ENCODE data around the gene RUNX1.

Gene RUNX1

DNA sequence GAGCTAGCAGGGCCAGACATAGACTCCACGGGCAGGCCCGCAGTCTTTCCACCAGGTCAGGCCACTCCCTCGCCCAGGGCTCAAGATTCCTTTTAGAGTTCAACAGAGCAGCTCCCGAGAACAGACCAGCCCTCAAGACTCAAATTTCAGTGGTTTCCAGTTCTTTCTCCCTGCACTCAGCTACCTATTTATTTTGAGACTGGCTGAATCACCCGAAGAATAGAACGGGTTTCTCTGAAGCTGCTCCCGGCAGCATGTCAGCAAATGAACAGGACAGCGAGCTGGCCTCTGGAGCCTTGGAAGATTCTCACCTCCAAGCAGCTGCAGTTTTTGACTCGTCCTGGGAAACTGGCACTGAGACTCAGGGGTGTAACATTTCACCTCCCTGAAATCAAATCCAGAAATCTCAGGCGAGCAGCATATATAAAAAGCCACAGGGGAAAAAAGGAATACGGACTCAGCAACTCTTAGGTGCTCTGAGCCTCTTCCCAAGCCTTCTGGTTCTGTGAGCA, 202.4 kb downstream of the RUNX1 start:
- no peak for DNase-seq (ENCODE audit: low read depth)

DNA sequence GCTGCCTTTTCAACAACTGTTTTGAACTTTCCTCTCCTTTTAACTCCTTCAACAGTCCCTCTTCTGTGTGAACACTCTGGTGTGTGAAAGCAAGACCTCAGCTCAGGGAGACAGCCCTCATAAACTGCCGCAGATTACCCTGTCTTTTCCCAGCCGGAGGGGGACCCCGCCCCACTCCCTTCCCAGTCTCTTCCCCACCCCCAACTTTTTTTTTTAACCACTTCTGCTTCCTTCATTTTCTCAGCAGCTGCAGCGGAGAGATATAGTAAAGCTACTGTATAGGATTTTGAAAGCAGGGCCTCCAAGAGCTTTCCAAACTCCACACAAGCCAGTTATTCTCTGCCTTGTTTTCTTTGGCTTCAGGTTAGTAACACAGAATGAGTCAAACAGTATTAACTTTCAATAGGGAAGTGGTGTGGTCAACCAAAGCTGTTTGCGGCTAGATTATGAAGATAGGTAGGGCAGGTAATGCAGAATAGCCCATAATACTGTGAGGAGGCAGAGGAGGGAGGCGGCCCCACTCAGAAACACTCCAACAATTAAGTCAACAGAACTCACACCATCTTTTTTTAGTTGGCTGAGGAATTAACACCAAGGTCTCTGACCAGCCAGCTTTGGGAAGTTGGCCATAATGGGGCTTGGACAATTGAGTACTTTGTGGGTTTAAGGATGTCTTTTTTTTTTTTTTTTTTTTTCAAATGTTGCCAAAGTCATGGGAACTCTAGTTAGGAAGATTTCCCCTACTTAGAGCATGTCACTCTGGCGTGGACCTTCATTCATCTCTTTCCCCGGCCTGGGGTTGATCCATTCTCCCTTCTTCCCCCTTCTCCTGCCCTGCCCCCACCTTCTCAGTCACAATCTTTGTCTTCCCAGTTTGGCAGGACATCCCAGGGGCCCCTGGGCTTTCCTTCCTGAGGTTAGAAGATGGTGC, 203.3 kb downstream of the RUNX1 start:
- no peak for DNase-seq (ENCODE audit: low read depth)

- no peak for DNase-seq (ENCODE audit: low read depth)
Observed at GRCh38 chr21:34844924-34845238, 204.2 kb downstream of the RUNX1 start.

DNA sequence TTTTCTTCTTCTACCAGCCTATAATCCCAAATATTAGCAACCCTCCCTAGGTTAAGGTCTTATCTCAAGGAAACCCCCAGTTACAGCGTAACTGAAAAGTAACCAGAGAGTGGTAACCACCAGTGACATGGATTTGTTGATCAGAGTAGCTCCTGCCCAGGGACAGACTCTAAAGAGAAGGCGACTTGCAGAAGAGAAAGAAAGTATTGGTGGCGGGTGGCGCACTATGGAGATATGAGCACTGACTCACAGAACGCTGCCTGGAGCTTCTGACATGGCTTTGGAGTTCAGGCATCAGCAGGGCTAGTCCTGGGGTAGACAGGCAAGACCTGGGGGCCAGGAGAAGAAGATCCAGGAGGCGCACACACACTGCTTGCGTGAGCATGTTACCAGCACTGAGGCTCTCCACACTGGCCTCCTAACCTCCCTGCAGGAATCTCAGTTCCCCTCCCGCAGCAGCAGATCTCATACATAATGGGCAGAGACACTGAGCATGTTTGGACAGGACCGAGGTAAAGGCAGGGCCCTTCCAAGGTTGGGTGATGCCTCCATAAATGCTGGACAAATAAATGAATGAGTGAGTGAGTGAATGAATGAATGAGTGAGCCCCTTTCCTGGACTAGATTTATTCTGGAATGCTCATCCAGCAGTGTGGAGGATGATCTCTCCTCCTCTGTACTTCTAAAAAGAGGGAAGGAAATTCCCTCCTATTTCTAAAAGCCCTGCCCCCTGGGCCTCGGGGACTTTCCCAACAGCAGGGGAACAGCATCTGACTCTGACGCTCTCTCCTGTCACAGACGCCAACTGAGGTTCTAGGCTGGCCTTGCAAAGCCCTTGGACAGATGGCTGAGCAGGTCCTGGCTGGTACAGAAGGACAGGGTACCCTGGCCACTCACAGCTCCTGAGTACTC, 204.8 kb downstream of the RUNX1 start:
- no peak for DNase-seq (ENCODE audit: low read depth)

GRCh38 chr21:34843562-34843961, 205.5 kb downstream of the RUNX1 start:
- DNase-seq (ENCODE audit: low read depth) = no peak

GRCh38 chr21:34841154-34841553, 207.9 kb downstream of the RUNX1 start:
- DNase-seq (ENCODE audit: low read depth) = no peak

DNA sequence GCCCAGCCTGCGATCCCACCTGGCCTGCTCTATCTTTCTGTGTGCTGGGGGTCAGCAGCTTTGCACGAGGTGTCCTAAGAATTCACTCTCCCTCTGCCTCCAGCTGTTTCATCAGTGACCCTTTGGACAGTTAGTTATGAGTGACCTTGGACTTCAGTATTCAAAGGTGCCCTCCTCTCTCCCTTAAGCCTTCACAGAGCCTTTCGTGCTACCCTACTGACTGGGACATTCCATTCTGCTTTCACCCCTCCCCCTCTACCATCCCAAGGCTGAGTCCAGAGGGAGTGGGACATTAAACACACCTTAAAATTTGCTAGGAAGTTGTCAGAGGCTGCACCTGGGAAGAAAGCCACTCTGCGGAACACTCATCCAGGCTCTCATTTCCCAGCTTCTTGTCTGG, 208.4 kb downstream of the RUNX1 start:
- no peak for DNase-seq (ENCODE audit: low read depth)

DNA sequence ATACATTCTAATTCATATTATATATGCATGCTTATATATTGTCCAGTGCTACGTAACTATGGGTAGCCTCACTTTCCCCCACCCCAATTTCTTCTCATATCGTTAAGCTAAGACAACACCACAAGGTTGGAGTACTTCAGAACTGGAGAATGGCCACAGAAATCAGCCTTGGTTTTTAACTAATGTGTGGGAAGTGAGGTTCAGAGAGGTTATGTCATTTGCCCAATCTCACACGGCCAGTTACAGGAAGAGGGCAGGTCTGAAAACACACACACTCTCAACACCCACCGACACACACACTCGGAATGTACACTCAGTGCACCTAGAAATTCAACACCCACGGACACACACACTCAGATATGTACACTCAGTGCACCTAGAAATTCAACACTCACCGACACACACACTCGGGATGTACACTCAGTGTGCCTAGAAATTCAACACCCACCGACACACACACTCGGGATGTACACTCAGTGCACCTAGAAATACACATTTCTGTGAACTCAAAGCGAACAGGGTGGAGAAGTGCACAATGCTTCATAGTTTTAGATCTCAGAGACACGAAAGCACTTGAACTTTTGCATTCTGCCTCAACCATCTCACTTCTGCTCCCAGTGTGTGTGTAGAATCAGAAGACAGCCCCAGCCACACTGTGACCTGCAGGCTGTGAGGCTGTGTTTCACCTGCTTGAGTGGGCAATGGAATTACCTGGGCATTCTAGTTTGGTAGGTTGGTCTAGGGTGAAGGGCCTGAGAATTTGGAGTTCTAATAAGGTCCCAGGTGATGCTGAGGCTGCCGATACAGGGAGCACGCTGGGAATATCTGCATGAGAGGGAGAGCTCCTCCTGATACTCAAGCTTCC, 209.9 kb downstream of the RUNX1 start:
- no peak for DNase-seq (ENCODE audit: low read depth)

- DNase-seq (ENCODE audit: low read depth) = no peak
Observed at GRCh38 chr21:34836933-34837505, 212.1 kb downstream of the RUNX1 start.

- DNase-seq (ENCODE audit: low read depth) = peak; percentile 26
Observed at GRCh38 chr21:34836103-34836932, 212.8 kb downstream of the RUNX1 start.

DNA sequence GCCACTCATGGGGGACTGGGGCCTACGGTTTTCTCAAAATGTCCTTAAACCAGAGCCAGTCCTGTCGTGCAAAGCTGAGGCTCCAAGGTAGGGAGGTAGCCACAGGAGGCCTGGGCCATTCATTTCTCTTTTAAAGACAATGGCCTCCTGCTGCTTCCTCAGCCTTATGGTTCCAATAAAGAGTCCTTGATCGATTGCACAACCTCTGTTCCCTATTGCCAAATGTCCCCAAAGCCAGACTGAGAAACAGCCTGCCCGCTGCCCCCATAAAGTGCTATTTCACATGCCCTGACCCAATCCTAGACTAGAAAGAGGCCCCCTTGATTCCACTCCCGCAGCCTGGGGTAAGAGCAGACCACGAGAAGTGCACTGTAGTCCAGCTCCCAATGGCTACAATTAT, 213.6 kb downstream of the RUNX1 start:
- no peak for DNase-seq (ENCODE audit: low read depth)

- DNase-seq (ENCODE audit: low read depth) = no peak
Observed at GRCh38 chr21:34834852-34835501, 214.1 kb downstream of the RUNX1 start.

DNA sequence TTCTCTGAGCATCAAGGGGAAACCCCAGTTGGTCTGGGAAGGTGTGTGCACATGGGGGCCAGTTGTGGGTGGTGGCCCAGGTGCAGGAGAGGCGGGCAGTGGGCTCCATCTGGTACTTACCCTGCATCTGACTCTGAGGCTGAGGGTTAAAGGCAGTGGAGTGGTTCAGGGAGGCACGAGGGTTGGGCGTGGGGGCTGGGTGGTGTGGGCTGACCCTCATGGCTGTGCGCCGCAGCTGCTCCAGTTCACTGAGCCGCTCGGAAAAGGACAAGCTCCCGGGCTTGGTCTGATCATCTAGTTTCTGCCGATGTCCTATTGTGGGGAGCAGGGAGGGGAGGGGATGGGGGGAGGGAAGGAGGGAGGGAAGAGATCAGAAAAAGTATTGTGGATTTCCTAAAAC, 214.8 kb downstream of the RUNX1 start:
- DNase-seq (ENCODE audit: low read depth) = no peak

- DNase-seq (ENCODE audit: low read depth) = no peak
Observed at GRCh38 chr21:34833465-34833864, 215.6 kb downstream of the RUNX1 start.

GRCh38 chr21:34830386-34831170, 218.5 kb downstream of the RUNX1 start:
- no peak for DNase-seq (ENCODE audit: low read depth)

DNA sequence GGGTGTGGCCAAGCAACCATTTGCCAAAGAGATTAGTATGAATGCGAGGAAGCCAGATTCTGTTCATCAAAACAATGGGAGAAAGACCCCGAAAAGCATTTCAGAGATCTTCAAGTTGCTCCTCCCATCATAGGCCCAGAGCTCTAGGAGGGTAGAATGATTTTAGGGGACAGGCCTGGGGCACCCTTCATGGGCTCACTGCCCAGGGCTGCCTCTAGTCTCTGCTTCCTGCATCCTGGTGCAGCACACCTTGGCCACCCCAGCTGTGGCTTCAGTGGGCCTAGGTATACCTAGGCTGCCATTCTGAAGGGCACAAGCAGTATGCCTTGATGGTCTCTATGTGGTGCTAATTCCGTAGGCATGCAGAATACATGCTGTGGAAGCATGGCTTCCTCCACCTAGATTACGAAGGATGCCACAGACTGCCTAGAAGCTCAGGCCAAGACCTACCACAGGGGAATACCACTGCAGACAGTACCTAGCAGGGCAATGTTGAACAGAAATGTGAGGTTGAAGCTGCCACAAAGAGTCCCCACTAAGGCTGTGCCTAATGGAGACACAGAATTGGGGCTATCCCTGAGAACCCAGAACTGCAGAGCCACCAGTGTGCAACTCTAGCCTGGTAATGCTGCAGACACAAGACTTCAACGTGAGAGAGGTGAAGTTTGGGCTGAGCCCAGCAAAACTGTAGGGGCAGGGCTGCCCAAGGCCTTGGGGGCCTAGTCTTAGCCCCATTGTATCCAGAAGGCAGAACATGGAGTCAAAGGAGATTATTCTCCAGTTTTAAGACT, 221.5 kb downstream of the RUNX1 start:
- no peak for DNase-seq (ENCODE audit: low read depth)

DNA sequence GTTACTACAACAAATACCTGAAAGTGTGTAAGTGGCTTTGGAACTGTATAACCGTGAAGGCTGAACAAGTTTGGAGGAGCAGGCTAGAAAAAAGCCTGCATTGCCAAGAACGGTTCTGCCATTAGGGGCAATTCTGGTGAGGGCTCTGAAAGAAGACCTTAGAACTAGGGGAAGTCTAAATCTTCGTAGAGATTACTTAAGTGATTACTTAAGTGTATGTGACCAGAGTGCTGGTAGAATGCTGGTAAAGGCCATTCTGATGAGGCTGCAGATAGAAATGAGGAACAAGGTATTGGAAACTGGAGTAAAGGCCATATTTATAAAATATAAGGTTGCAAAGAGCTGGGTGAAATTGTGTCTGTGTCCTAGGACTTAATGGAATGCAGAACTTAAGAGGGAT, 222.3 kb downstream of the RUNX1 start:
- DNase-seq (ENCODE audit: low read depth) = no peak

- no peak for DNase-seq (ENCODE audit: low read depth)
Observed at GRCh38 chr21:34825948-34826548, 223.1 kb downstream of the RUNX1 start.

Data from stimulated activated CD4-positive, alpha-beta T cell treated with anti-CD3 and anti-CD28 coated beads, Interleukin-2, amount 100 ng/mL, for 4 hours (primary cell).